GM18505 (cell line): ENCODE results near the gene ATP8A2.

Source experiments
- ATAC-seq: cut with Tn5 transposase; IDR thresholded peaks from one replicate; pipeline ENCODE4 v1.9.1; 2021; ENCODE audit not compliant: unreplicated experiment
- POLR2A ChIP-seq: IDR thresholded peaks from 4 replicates; pipeline ENCODE4 v1.6.1; 2011; ENCODE audit warnings: borderline replicate concordance; ENCODE audit not compliant: insufficient read depth, insufficient read length; ENCODE audit errors: extremely low read depth

The ATP8A2 gene

DNA sequence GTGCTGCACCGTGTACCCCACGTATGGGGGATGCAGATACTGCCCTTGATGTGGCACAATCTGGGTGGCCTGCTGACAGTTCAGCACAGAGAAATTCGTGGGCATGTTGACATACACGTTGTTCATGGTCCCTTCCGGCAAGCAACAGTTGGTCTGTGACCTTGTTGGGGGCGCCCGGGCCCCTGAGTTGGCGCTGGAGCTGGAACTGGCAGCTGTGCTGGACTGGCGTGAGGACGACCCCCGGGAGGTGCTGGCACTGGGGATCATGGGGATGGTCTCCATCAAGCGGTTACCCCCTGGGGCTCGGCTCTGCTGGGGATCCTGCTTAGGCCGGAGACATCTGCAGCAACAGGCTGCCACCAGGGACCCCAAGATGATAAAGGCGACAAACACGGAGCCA, 674.9 kb downstream of the ATP8A2 start:
- TF ChIP-seq POLR2A, result no peak
- ATAC-seq, result no peak

DNA sequence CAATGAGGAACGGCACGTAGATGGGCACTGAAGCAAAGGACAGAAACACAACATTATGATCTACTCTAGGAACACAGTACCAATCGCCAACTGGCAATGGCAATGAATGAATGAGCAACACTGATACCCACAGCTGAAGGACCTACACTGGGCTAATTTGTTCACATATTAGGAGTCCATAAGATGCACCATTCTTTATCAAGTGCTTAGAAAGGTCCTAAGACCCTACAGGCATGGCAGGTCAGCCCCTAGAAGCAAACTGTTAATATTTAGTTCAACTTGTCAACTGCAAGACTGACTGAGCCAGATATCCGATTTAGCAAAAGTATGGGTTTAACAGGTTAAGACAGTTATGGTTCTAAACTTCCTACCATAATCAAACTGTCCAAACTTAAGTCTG, 675.3 kb downstream of the ATP8A2 start:
- no peak for TF ChIP-seq POLR2A
- ATAC-seq, result no peak

DNA sequence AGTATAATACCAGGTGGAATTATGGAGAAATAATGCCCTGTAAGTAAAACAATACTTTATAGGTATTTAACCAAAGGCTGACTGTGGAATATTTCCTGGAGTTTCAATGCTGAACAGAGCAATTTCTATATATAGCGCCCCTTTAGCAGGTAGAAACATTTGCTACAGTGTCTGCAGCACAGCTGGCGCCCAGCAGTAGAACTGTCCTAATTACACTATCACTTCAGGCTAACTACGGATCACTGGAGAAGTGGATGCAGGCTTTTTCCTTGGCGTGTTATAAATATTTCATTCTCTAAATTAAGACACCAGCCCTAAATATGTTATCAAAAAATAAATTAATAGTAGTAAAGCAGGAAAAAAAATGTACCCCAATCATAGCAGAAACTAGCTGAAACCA, 677.0 kb downstream of the ATP8A2 start:
- ATAC-seq, result no peak

DNA sequence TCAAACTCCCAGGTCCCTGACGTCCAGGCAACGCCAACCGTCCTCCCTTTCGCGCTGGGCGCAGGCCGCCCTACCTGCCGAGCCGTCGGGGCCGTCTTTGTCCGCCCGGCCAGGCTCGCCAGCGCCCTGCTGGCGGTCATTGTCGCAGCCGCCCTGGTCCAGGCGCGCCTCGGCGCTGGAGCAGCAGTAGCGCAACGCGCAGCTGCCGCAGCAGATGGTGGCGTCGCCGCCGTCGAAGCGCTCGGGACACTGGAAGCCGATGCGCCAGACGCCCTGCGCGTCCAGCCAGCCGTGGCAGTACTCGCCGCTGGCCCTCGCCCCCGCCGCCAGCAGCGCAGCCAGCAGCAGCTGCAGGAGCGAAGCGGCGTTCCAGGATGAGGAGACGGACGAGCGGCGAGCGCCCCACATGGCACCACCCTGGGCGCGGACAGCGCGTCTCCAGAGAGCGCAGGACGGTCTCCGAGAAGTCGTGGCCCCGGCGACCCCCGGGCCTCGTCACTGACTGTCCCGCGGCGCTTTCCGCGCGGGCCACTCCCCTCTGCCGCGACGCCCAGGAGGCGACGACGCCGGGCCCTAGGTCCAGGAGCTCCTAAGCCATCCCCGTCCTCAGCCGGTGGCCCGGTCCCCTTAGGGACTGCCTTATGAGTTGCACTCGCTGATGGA, 678.9 kb downstream of the ATP8A2 start:
- no peak for ATAC-seq

More for the DNA sequence above, 677.0 kb downstream of the ATP8A2 start:
- no peak for TF ChIP-seq POLR2A

DNA sequence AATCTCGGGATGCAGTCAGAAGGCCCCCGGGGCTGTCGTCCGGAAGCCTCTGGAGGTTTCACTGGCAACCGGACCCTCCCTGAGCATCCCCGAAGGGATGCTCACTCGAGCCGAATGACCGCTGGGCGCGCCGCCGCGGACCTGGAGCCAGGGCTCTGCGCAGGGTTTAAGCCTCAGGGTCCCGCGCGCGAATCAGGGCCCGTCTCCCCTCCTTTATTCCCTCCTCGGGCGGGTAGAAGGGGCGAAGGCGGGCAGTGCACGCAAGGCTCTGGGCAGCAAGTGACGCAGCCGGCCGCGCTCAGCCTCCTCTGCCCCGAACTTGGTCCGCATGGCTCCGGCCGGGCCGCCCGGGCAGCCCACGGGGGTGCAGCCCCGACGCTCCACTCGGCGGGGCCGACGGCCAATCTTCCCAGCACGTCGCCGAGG, 679.5 kb downstream of the ATP8A2 start:
- ATAC-seq, result no peak
- TF ChIP-seq POLR2A, result no peak

More for the DNA sequence above, 678.9 kb downstream of the ATP8A2 start:
- no peak for TF ChIP-seq POLR2A

DNA sequence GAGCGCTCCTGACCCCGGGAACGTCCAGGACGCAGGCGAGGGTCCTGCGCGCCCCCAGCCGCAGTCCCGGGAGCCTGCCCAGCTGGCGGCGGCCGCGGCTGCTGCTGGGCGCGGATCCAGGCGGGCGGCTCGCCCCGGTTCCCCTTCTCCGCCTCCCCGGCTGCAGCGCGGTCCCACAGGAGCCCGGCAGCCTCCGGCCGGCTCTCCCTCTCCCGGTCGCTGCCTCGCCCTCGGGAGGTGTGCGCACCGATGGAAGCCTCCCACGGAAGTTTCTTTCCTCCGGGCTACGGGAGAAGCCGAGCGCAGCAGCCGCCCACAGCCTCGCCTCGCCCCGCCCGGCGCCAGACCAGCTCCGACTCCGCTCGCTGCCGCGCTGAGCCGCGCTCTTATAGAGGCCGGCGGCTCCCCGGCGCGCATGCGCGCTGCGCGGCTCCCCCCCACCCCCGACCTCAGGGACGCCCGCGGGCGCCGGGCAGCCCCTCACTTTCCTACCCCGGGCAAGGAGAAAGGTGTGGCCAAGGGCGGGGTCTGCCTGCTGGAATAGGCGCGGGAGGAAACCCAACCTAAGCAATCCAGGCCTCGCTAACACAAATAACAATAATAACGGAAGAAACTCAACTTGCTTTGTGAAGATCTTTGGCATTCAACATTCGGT, 680.0 kb downstream of the ATP8A2 start, which contains the start of gene SHISA2:
TSS of gene SHISA2 (minus strand) at position 360 of the 655 bp plus-strand sequence. CDS start 1,041 bp downstream, outside the sequence.
- TF ChIP-seq POLR2A, result no peak
- no peak for ATAC-seq

DNA sequence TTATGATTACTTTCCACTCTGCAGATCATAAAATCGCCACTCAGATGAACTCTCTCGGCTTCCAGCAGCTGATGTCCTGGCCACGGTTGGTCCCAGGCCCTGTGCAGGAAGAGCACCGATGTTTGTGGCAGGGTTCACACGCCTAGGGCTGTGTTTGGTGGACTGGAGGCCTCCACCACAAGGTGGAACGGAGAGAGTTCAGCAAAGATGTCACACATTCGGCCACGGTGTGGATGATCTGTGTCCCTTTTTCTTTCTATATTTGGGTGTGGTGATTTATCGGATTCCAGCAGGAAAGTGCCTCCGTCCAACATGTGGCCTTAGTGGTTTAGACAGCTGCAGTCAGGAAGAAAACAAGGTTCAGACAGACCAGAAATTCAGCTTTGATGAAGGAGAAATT, 680.6 kb downstream of the ATP8A2 start:
- ATAC-seq, result no peak
- TF ChIP-seq POLR2A, result no peak

DNA sequence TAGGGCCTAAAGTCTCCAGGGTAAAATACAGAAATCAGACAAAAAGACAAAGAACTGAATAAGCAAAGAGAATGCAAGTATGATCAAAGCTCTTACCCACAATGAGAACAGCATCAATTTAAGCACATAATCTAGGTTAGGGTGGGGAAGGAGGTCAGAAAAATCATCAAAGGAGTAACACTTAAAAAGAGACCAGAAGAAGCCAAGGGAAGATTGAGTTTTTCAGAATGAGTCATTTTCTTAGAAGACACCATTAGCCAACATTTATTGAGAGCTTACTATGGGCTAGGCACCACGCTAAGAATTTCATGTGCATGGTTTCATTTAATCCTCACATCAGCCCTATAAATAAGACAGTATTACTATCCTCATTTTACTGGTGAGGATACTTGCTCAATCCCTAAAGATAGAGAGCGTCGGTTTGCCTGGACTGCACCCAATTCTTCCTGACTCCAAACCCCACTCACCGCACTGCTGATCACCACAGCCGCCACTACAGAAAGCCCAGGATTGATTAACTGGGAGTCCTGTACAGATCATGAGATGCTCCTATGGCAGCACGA, 681.7 kb downstream of the ATP8A2 start:
- no peak for TF ChIP-seq POLR2A
- ATAC-seq, result no peak

DNA sequence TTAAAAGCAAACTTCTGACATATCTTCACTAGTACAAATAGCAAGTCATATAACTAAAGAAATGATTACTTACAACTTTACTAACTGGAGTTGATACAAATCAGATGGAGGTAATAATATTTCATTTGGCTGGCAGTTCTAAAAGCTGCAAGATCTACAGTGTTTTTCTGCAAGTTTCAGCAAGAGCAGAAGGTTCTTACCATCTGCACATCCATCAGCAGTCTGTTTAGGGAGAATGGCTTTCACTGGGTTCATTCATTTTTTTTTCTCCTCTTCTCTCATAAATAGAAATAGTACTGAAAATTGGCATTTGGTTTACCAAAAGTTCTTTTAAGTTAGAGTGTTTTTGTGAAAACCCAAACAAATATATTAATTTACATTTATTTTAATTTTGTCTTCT, 683.1 kb downstream of the ATP8A2 start:
- no peak for TF ChIP-seq POLR2A
- ATAC-seq, result no peak

DNA sequence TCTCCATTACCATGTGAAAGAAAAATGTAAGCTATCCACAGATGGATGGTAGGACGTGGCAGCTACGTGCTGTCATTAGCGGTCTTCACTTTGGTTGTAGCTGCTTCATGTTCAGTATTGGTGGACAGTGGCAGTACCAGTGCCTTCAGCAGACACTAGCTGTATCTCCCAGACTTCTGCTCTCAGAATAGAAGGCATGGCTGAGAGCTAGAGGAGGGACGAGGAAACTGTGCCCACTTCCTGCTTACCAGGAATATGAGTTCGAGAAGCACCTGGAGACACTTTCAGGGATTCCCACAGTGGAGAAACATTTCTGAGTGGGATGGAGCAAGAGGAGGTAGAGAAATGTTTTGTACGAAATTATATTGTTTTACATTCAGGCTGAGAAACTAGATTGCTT, 686.9 kb downstream of the ATP8A2 start:
- ATAC-seq, result no peak
- no peak for TF ChIP-seq POLR2A

DNA sequence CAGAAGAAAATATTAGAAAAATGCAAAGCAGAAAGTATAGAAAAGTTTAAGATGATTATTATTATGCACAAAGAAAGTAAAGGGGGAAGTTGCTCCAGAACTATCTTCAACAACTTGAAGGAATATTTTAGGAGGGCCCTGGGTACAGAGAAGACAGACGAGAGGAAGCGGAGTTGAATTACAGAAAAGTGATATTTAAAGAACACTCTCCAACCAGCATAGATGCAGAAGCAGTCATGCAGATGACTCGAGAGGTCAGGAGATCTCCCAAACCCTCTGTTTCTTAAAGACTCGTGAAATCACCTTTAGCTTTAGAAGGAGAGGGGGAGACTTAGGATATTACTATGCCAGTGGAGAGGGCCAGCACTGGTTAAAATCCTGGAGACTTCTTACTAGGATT, 688.6 kb downstream of the ATP8A2 start:
- TF ChIP-seq POLR2A, result no peak
- ATAC-seq, result no peak

DNA sequence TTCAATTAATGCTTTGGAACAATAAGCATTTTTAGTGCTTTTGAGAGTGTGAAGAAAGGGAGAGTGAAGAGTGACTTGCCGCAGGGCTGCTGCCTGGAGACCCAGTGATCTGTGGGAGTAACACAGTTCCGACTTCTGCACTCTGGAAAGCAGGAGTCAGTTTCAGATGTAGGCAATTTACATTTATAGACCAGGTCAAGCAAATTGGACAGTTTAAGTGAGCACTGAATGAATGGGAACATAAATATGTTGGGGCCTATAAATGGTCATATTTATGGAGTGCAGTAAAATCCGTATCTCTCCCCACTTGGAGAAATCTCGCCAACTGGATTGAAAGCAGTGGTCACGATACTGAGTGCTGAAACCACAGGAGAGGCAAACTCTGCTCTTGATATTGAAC, 689.5 kb downstream of the ATP8A2 start:
- no peak for ATAC-seq

DNA sequence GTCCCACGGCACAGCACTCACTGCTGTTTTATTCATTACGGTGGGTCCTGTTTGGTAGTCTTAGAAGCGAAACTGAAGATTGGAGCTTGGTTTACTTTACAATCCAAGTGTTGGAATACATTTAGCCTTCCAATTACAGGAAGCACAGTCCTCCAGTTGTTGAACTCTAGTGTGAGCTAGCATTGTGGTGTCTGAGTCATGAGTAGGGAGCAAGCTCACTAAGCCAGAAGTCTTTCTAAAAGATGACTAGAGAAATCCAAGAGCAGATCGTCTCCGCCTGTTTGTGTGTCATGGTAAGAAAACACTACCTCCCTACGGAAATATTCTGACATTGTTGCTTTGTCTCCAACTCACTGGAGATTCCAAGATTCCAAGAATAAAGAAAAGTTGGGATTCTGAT, 690.2 kb downstream of the ATP8A2 start:
- TF ChIP-seq POLR2A, result no peak
- ATAC-seq, result no peak

More for the DNA sequence above, 689.5 kb downstream of the ATP8A2 start:
- TF ChIP-seq POLR2A, result no peak
